Mesodermal cell (in vitro differentiated cells): Measurements from ENCODE around the gene AMOTL1.

Source experiments
- H3K27ac ChIP-seq: 2 replicates; pipeline ENCODE4 v1.7.0; 2013; ENCODE audit warnings: mild to moderate bottlenecking, low read depth, low read length, moderate library complexity; ENCODE audit not compliant: severe bottlenecking
- H3K36me3 ChIP-seq: 2 replicates; pipeline ENCODE4 v1.7.1; 2013; ENCODE audit warnings: mild to moderate bottlenecking, low read length, moderate library complexity; ENCODE audit not compliant: control insufficient read depth, insufficient read depth
- H3K4me1 ChIP-seq: one replicate; pipeline ENCODE4 v1.7.1; 2013; ENCODE audit warnings: mild to moderate bottlenecking, low read length; ENCODE audit not compliant: insufficient read depth, control insufficient read depth, poor library complexity, severe bottlenecking
- H3K4me3 ChIP-seq: 2 replicates; pipeline ENCODE4 v1.7.0; 2013; ENCODE audit warnings: low read length, control low read depth, mild to moderate bottlenecking; ENCODE audit not compliant: insufficient read depth, poor library complexity, severe bottlenecking; ENCODE audit errors: extremely low read depth
- H3K9me3 ChIP-seq: 2 replicates; pipeline ENCODE4 v1.7.1; 2013; ENCODE audit warnings: mild to moderate bottlenecking, low read length, moderate library complexity; ENCODE audit not compliant: control insufficient read depth
- WGBS, 2 experiments: methylation state at CpG; one replicate each; pipeline ENCODE4 v1.1.5; 2013; ENCODE audit warnings: missing lambda C conversion rate in 2 of 2; ENCODE audit not compliant: insufficient coverage in 2 of 2; 5-methylcytosine and 5-hydroxymethylcytosine counted together

The AMOTL1 gene

DNA sequence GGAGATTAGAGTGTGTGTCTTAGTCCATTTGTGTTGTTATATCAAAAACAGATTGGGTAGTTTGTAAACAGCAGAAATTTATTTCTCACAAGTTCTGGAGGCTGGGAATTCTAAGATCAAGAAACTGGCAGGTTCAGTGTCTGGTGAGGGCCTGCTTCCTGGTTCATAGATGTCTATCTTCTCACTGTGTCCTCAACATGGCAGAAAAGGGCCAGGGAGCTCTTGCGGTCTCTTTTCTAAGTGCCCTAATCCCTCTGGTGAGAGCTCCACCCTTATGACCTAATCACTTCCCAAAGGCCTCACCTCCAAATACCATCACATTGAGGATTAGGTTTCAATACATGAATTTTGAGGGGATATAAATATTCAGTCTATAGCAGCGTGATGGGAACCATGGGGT, 25.5 kb upstream of the AMOTL1 start:
- WGBS, 2 experiments, result 83 to 100% methylated on average over 1 to 2 of the region's 2 CpGs
- H3K4me1 ChIP-seq, result peaks cover 40% of the 10 kb centered on the region
- H3K4me3 ChIP-seq, result no peak overlapping the region
- no peaks in the 10 kb centered on the region for H3K36me3 ChIP-seq
- H3K9me3 ChIP-seq, result no peaks in the 10 kb centered on the region
- no peak overlapping the region for H3K27ac ChIP-seq

GRCh38 chr11:94746721-94747120, 21.4 kb upstream of the AMOTL1 start:
- 88% methylated on average over 2 of the region's 3 CpGs; no CpG with 5 or more reads in 1 of the 2 experiments for WGBS, 2 experiments
- Histone ChIP-seq H3K36me3 (peaks cover 10% of the 10 kb centered on the region), H3K9me3 (no peaks in the 10 kb centered on the region), H3K27ac (peak overlapping the region; percentile 87), H3K4me3 (no peak overlapping the region), H3K4me1 (peaks cover 34% of the 10 kb centered on the region)

GRCh38 chr11:94747146-94747545, 21.0 kb upstream of the AMOTL1 start:
- Histone ChIP-seq H3K9me3 (no peaks in the 10 kb centered on the region), H3K4me1 (peaks cover 33% of the 10 kb centered on the region), H3K27ac (peak overlapping the region; percentile 87), H3K36me3 (peaks cover 10% of the 10 kb centered on the region), H3K4me3 (no peak overlapping the region)

GRCh38 chr11:94747601-94748041, 20.5 kb upstream of the AMOTL1 start:
- H3K36me3 ChIP-seq, result peaks cover 10% of the 10 kb centered on the region
- H3K27ac ChIP-seq, result peak overlapping the region; percentile 87
- no peak overlapping the region for H3K4me3 ChIP-seq
- peaks cover 37% of the 10 kb centered on the region for H3K4me1 ChIP-seq
- 100% methylated on average over 3 of the region's 4 CpGs for WGBS, 2 experiments
- H3K9me3 ChIP-seq, result no peaks in the 10 kb centered on the region

- Histone ChIP-seq H3K4me3 (no peak overlapping the region), H3K27ac (no peak overlapping the region), H3K36me3 (peaks cover 10% of the 10 kb centered on the region), H3K4me1 (peaks cover 36% of the 10 kb centered on the region), H3K9me3 (no peaks in the 10 kb centered on the region)
- WGBS, 2 experiments, result 91 to 95% methylated on average over 2 of the region's 4 CpGs
These were observed 18.8 kb upstream of the AMOTL1 start for GRCh38 chr11:94749369-94749768.

- H3K9me3 ChIP-seq, result no peaks in the 10 kb centered on the region
- 89 to 91% methylated on average over 7 to 8 of the region's 10 CpGs for WGBS, 2 experiments
- H3K36me3 ChIP-seq, result peaks cover 10% of the 10 kb centered on the region
- peaks cover 39% of the 10 kb centered on the region for H3K4me1 ChIP-seq
- no peak overlapping the region for H3K4me3 ChIP-seq
- H3K27ac ChIP-seq, result no peak overlapping the region
These were observed 17.6 kb upstream of the AMOTL1 start for GRCh38 chr11:94750319-94751217.

DNA sequence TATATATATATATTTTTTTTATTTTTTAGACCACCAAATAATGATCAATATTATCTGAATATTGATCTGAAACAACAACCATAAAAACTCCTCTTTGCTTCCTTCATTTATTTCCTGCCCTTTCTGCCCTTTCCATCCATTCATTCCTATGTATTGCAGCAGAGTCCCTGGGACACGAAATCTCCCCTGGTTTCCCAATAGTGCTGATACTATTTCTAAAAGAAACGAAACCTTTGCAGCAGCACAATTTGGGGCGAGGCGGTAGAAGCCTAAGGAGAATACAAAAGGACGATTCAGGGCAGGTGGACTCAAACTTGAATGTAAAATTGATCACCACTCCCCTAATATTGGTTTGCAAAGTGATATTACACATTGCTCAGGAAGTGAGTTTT, 16.9 kb upstream of the AMOTL1 start:
- Histone ChIP-seq H3K4me3 (no peak overlapping the region), H3K27ac (no peak overlapping the region), H3K4me1 (peaks cover 39% of the 10 kb centered on the region), H3K9me3 (no peaks in the 10 kb centered on the region), H3K36me3 (peaks cover 10% of the 10 kb centered on the region)
- 96% methylated on average over 5 of the region's 5 CpGs; no CpG with 5 or more reads in 1 of the 2 experiments for WGBS, 2 experiments

- Histone ChIP-seq H3K27ac (no peak overlapping the region), H3K9me3 (no peaks in the 10 kb centered on the region), H3K4me1 (peaks cover 33% of the 10 kb centered on the region), H3K36me3 (peaks cover 10% of the 10 kb centered on the region), H3K4me3 (no peak overlapping the region)
- 100% methylated on average over 1 to 2 of the region's 5 CpGs for WGBS, 2 experiments
These were observed 16.4 kb upstream of the AMOTL1 start for GRCh38 chr11:94751786-94752185.

DNA sequence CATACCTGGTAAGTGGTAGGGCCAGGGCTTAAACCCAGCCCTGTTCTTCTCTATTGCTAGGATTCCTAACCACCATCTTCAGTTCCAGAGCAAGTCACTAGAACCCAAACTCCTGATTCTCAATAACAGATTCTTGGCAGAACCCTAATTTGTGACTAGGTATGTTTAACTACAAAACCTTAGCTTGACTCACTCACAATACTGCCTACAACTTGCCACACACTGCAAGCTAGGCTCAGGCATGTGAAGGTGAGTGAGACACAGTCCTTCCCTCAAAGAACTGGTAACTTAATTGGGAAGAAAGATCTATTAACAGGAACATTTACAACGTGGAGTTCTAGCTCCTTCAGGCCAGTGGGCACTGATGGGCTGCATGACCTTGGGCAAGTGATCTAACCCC, 14.5 kb upstream of the AMOTL1 start:
- no peak overlapping the region for H3K27ac ChIP-seq

GRCh38 chr11:94754335-94754734, 13.8 kb upstream of the AMOTL1 start:
- 79 to 100% methylated on average over 2 of the region's 2 CpGs for WGBS, 2 experiments
- peaks cover under 1% of the 10 kb centered on the region for H3K36me3 ChIP-seq
- H3K9me3 ChIP-seq, result no peaks in the 10 kb centered on the region
- no peak overlapping the region for H3K4me3 ChIP-seq
- peaks cover 19% of the 10 kb centered on the region for H3K4me1 ChIP-seq
- H3K27ac ChIP-seq, result no peak overlapping the region

More for the DNA sequence above, 14.5 kb upstream of the AMOTL1 start:
- WGBS, 2 experiments, result no CpG with 5 or more reads among the region's 1 CpG
- no peaks in the 10 kb centered on the region for H3K9me3 ChIP-seq
- H3K4me3 ChIP-seq, result no peak overlapping the region
- peaks cover 19% of the 10 kb centered on the region for H3K4me1 ChIP-seq
- H3K36me3 ChIP-seq, result peaks cover 8% of the 10 kb centered on the region

- H3K4me3 ChIP-seq, result no peak overlapping the region
- peaks cover 19% of the 10 kb centered on the region for H3K4me1 ChIP-seq
- H3K9me3 ChIP-seq, result no peaks in the 10 kb centered on the region
- H3K27ac ChIP-seq, result no peak overlapping the region
- H3K36me3 ChIP-seq, result no peaks in the 10 kb centered on the region
- WGBS, 2 experiments, result 100% methylated on average over 1 of the region's 2 CpGs; no CpG with 5 or more reads in 1 of the 2 experiments
These were observed 13.3 kb upstream of the AMOTL1 start for GRCh38 chr11:94754819-94755218.
